GM19035 (cell line): ENCODE data around the gene TYW1.
"Not testable (repeated sequence)": the region's sequence is repeated elsewhere in the genome, so short reads cannot be mapped to it uniquely, and the experiment has no call there.

Source experiments
- ATAC-seq: cut with Tn5 transposase; IDR thresholded peaks from one replicate; pipeline ENCODE4 v1.9.1; 2021; ENCODE audit not compliant: unreplicated experiment

The TYW1 gene

GRCh38 chr7:66994691-66995049 lies 2.0 kb upstream of the TYW1 start:
- ATAC-seq: peak; percentile 19

- ATAC-seq: peak; percentile 62
Observed at GRCh38 chr7:66995050-66995776, 1.4 kb upstream of the TYW1 start, which contains the start of gene SBDS. SBDS (minus strand) TSS chr7:66995586; CDS start chr7:66995417, 169 bp downstream.

GRCh38 chr7:67000601-67001258 lies 4.1 kb downstream of the TYW1 start:
- ATAC-seq: not testable (repeated sequence)

- ATAC-seq: not testable (repeated sequence)
Observed at GRCh38 chr7:67004145-67004544, 7.5 kb downstream of the TYW1 start.

- ATAC-seq: no peak
Observed at GRCh38 chr7:67006965-67007364, 10.3 kb downstream of the TYW1 start.

GRCh38 chr7:67008260-67008659 lies 11.6 kb downstream of the TYW1 start:
- ATAC-seq: no peak

- ATAC-seq: not testable (repeated sequence)
Observed at GRCh38 chr7:67009677-67010076, 13.0 kb downstream of the TYW1 start.

GRCh38 chr7:67014076-67014622 lies 17.5 kb downstream of the TYW1 start:
- not testable (repeated sequence) for ATAC-seq

- ATAC-seq: not testable (repeated sequence)
Observed at GRCh38 chr7:67017971-67018370, 21.3 kb downstream of the TYW1 start.

- ATAC-seq: no peak
Observed at GRCh38 chr7:67018940-67019339, 22.3 kb downstream of the TYW1 start.

GRCh38 chr7:67019562-67020390 lies 23.1 kb downstream of the TYW1 start:
- ATAC-seq: no peak

- no peak for ATAC-seq
Observed at GRCh38 chr7:67021260-67021659, 24.6 kb downstream of the TYW1 start.

GRCh38 chr7:67022511-67022910 lies 25.9 kb downstream of the TYW1 start:
- no peak for ATAC-seq

GRCh38 chr7:67025459-67025858 lies 28.8 kb downstream of the TYW1 start:
- not testable (repeated sequence) for ATAC-seq

- not testable (repeated sequence) for ATAC-seq
Observed at GRCh38 chr7:67031685-67032084, 35.1 kb downstream of the TYW1 start.

- ATAC-seq: no peak
Observed at GRCh38 chr7:67033251-67033650, 36.6 kb downstream of the TYW1 start.

- ATAC-seq: not testable (repeated sequence)
Observed at GRCh38 chr7:67036432-67037395, 40.1 kb downstream of the TYW1 start.

GRCh38 chr7:67040832-67041231 lies 44.2 kb downstream of the TYW1 start:
- not testable (repeated sequence) for ATAC-seq

- not testable (repeated sequence) for ATAC-seq
Observed at GRCh38 chr7:67042781-67043558, 46.3 kb downstream of the TYW1 start.
